Osteocyte (in vitro differentiated cells): ENCODE results near the gene DOCK1. TPM values are rescaled to one million over a fixed set of nuclear protein-coding genes. Genes with fewer than 3 reads are reported as not detected.
A peak's percentile ranks its signal among the peaks of the same experiment; 100 is the strongest.

Experiments
- DNase-seq: peaks from one replicate; pipeline ENCODE4 v3.0.0; 2021; ENCODE audit warnings: mixed read lengths; ENCODE audit not compliant: unreplicated experiment; ENCODE audit errors: extremely low spot score
- H3K27ac Mint-ChIP-seq: one replicate; pipeline ENCODE4 v1.8.0; 2021; ENCODE audit warnings: mild to moderate bottlenecking, mixed read lengths; ENCODE audit not compliant: unreplicated experiment
- H3K27me3 Mint-ChIP-seq: one replicate; pipeline ENCODE4 v1.8.0; 2021; ENCODE audit warnings: mixed read lengths; ENCODE audit not compliant: unreplicated experiment
- H3K36me3 Mint-ChIP-seq: one replicate; pipeline ENCODE4 v1.8.0; 2021; ENCODE audit warnings: mixed read lengths; ENCODE audit not compliant: unreplicated experiment
- H3K4me1 Mint-ChIP-seq: one replicate; pipeline ENCODE4 v1.8.0; 2021; ENCODE audit warnings: mixed read lengths; ENCODE audit not compliant: unreplicated experiment
- H3K4me3 Mint-ChIP-seq: one replicate; pipeline ENCODE4 v1.8.0; 2021; ENCODE audit warnings: mild to moderate bottlenecking, moderate library complexity, mixed read lengths; ENCODE audit not compliant: unreplicated experiment
- H3K9me3 Mint-ChIP-seq: one replicate; pipeline ENCODE4 v1.8.0; 2021; ENCODE audit warnings: mixed read lengths; ENCODE audit not compliant: unreplicated experiment
- CTCF ChIP-seq: fragments of 200-600 bp; sonication (generic); IDR thresholded peaks from 2 replicates; pipeline ENCODE4 v1.5.0; 2021; ENCODE audit warnings: antibody characterized with exemption, mild to moderate bottlenecking, moderate library complexity
- total RNA-seq: library from RNA; stranded (reverse); gene quantifications from 2 replicates; pipeline ENCODE4 v1.2.1, GENCODE V29; 2021

DOCK1 gene
- total RNA-seq, 1 donor from 2014 or later, result 66.3 TPM

GRCh38 chr10:127215866-127216265 lies 310.6 kb downstream of the DOCK1 start:
- Mint-ChIP-seq H3K27me3 (no peaks in the 10 kb centered on the region), H3K4me3 (no peak overlapping the region), H3K36me3 (no peaks in the 10 kb centered on the region), H3K27ac (peak overlapping the region; percentile 11), H3K9me3 (peaks cover 3% of the 10 kb centered on the region), H3K4me1 (peaks cover 12% of the 10 kb centered on the region)
- DNase-seq, result no peak
- TF ChIP-seq CTCF, result no peak

- no peaks in the 10 kb centered on the region for H3K36me3 Mint-ChIP-seq
- DNase-seq, result no peak
- H3K4me3 Mint-ChIP-seq, result no peak overlapping the region
- H3K4me1 Mint-ChIP-seq, result peaks cover 12% of the 10 kb centered on the region
- TF ChIP-seq CTCF, result no peak
- H3K9me3 Mint-ChIP-seq, result peaks cover 3% of the 10 kb centered on the region
- H3K27ac Mint-ChIP-seq, result peak overlapping the region; percentile 11
- H3K27me3 Mint-ChIP-seq, result no peaks in the 10 kb centered on the region
Measured at GRCh38 chr10:127216274-127216673, 311.0 kb downstream of the DOCK1 start.

- peaks cover 3% of the 10 kb centered on the region for H3K9me3 Mint-ChIP-seq
- H3K4me1 Mint-ChIP-seq, result peaks cover 12% of the 10 kb centered on the region
- H3K36me3 Mint-ChIP-seq, result no peaks in the 10 kb centered on the region
- peak overlapping the region; percentile 12 for H3K27ac Mint-ChIP-seq
- H3K27me3 Mint-ChIP-seq, result no peaks in the 10 kb centered on the region
- no peak overlapping the region for H3K4me3 Mint-ChIP-seq
- no peak for TF ChIP-seq CTCF
- no peak for DNase-seq
Measured at GRCh38 chr10:127216786-127217185, 311.6 kb downstream of the DOCK1 start.

GRCh38 chr10:127218658-127219057 lies 313.4 kb downstream of the DOCK1 start:
- Mint-ChIP-seq H3K4me3 (no peak overlapping the region), H3K27ac (no peak overlapping the region), H3K27me3 (no peaks in the 10 kb centered on the region), H3K4me1 (peaks cover 12% of the 10 kb centered on the region), H3K36me3 (no peaks in the 10 kb centered on the region), H3K9me3 (peaks cover 3% of the 10 kb centered on the region)
- no peak for DNase-seq
- no peak for TF ChIP-seq CTCF

GRCh38 chr10:127221281-127221680 lies 316.1 kb downstream of the DOCK1 start:
- Mint-ChIP-seq H3K4me3 (no peak overlapping the region), H3K27ac (no peak overlapping the region), H3K4me1 (peaks cover 7% of the 10 kb centered on the region), H3K9me3 (peaks cover 3% of the 10 kb centered on the region), H3K27me3 (no peaks in the 10 kb centered on the region), H3K36me3 (no peaks in the 10 kb centered on the region)
- TF ChIP-seq CTCF, result no peak
- DNase-seq, result no peak
